Measurements from ENCODE around the gene ALK. TPM values are rescaled to one million over a fixed set of nuclear protein-coding genes. Genes with fewer than 3 reads are reported as not detected.

ALK gene
- total RNA-seq, 2 donors from 2014 or later, result 0.16 to 0.26 TPM

GRCh38 chr2:29580223-29580622, 341.2 kb downstream of the ALK start:
- DNase-seq (ENCODE audit: low spot score), result no peak
- H3K4me1 ChIP-seq, result no peaks in the 10 kb centered on the region
- TF ChIP-seq, protein P1, sequence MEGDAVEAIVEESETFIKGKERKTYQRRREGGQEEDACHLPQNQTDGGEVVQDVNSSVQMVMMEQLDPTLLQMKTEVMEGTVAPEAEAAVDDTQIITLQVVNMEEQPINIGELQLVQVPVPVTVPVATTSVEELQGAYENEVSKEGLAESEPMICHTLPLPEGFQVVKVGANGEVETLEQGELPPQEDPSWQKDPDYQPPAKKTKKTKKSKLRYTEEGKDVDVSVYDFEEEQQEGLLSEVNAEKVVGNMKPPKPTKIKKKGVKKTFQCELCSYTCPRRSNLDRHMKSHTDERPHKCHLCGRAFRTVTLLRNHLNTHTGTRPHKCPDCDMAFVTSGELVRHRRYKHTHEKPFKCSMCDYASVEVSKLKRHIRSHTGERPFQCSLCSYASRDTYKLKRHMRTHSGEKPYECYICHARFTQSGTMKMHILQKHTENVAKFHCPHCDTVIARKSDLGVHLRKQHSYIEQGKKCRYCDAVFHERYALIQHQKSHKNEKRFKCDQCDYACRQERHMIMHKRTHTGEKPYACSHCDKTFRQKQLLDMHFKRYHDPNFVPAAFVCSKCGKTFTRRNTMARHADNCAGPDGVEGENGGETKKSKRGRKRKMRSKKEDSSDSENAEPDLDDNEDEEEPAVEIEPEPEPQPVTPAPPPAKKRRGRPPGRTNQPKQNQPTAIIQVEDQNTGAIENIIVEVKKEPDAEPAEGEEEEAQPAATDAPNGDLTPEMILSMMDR (IDR thresholded peaks at IDR 0.05), result no peak

GRCh38 chr2:29579495-29580169, 341.8 kb downstream of the ALK start:
- H3K36me3 ChIP-seq, result no peaks in the 10 kb centered on the region
- no peak overlapping the region for H3K27ac ChIP-seq
- no peaks in the 10 kb centered on the region for H3K4me1 ChIP-seq
- no peaks in the 10 kb centered on the region for H3K9me3 ChIP-seq
- H3K4me3 ChIP-seq, result no peak overlapping the region
- no peaks in the 10 kb centered on the region for H3K27me3 ChIP-seq
- TF ChIP-seq, protein P1 (IDR thresholded peaks at IDR 0.05), result no peak
- DNase-seq (ENCODE audit: low spot score), result no peak

More at GRCh38 chr2:29580223-29580622, 341.2 kb downstream of the ALK start:
- Histone ChIP-seq H3K4me3 (no peak overlapping the region), H3K36me3 (no peaks in the 10 kb centered on the region), H3K27ac (no peak overlapping the region), H3K9me3 (no peaks in the 10 kb centered on the region), H3K27me3 (no peaks in the 10 kb centered on the region)

- TF ChIP-seq, protein P1 (IDR thresholded peaks at IDR 0.05), result no peak
- Histone ChIP-seq H3K36me3 (no peaks in the 10 kb centered on the region), H3K27ac (no peak overlapping the region), H3K4me1 (no peaks in the 10 kb centered on the region), H3K4me3 (no peak overlapping the region), H3K9me3 (no peaks in the 10 kb centered on the region), H3K27me3 (no peaks in the 10 kb centered on the region)
- DNase-seq (ENCODE audit: low spot score), result no peak
These were observed 343.2 kb downstream of the ALK start for GRCh38 chr2:29578084-29578598.

GRCh38 chr2:29576231-29576630, 345.2 kb downstream of the ALK start:
- H3K36me3 ChIP-seq, result no peaks in the 10 kb centered on the region
- H3K4me1 ChIP-seq, result no peaks in the 10 kb centered on the region
- H3K9me3 ChIP-seq, result no peaks in the 10 kb centered on the region
- H3K27me3 ChIP-seq, result no peaks in the 10 kb centered on the region
- no peak for DNase-seq (ENCODE audit: low spot score)
- no peak overlapping the region for H3K27ac ChIP-seq
- TF ChIP-seq, protein P1 (IDR thresholded peaks at IDR 0.05), result no peak
- no peak overlapping the region for H3K4me3 ChIP-seq

GRCh38 chr2:29575370-29575890, 346.0 kb downstream of the ALK start:
- Histone ChIP-seq H3K9me3 (no peaks in the 10 kb centered on the region), H3K27me3 (no peaks in the 10 kb centered on the region), H3K4me3 (no peak overlapping the region), H3K4me1 (no peaks in the 10 kb centered on the region), H3K36me3 (no peaks in the 10 kb centered on the region), H3K27ac (no peak overlapping the region)
- DNase-seq (ENCODE audit: low spot score), result no peak
- TF ChIP-seq, protein P1 (IDR thresholded peaks at IDR 0.05), result no peak

Data from right atrium auricular region (tissue), 2 donors.